ENCODE results near the gene HGS. TPM values are rescaled to one million over a fixed set of nuclear protein-coding genes. Genes with fewer than 3 reads are reported as not detected.

The HGS gene
- total and polyA plus RNA-seq, 2 donors (not counting 3 experiments of a cell fraction or from before 2014, with no cell fraction given), result 166 to 191 TPM

- Histone ChIP-seq H3K9me1 (replicated peaks; ENCODE audit: control insufficient read depth, extremely low read depth, insufficient read depth, low read length) (no peaks in the 10 kb centered on the region), H3K4me3 (replicated peaks in 1 of 3; ENCODE audit: insufficient read depth in 1 of 3, low read depth in 1 of 3, low read length in 3 of 3) (no peak overlapping the region), H3K27ac (ENCODE audit: insufficient read depth, low read depth, low read length) (no peak overlapping the region), H3K9me3 (replicated peaks; ENCODE audit: control insufficient read depth, insufficient read depth, low read length) (no peaks in the 10 kb centered on the region), H3K9ac (replicated peaks; ENCODE audit: extremely low read depth, insufficient read depth, low read length) (no peak overlapping the region), H3K27me3 (ENCODE audit: control insufficient read depth in 2 of 2, insufficient read depth in 2 of 2, low read length in 2 of 2) (no peaks in the 10 kb centered on the region), H3K4me2 (ENCODE audit: insufficient read depth, low read length) (no peak overlapping the region), H4K20me1 (replicated peaks; ENCODE audit: control insufficient read depth, extremely low read depth, insufficient read depth, low read length) (no peaks in the 10 kb centered on the region), H2AFZ (ENCODE audit: low read depth, low read length) (no peak overlapping the region), H3K4me1 (ENCODE audit: control insufficient read depth, extremely low read depth, insufficient read depth, low read length) (no peaks in the 10 kb centered on the region), H3K36me3 (ENCODE audit: control insufficient read depth in 2 of 2, extremely low read depth in 1 of 2, insufficient read depth in 2 of 2, low read length in 2 of 2) (peaks cover 21 to 71% of the 10 kb centered on the region in 2 experiments), H3K79me2 (ENCODE audit: control insufficient read depth, insufficient read depth, low read length) (peaks cover 27% of the 10 kb centered on the region)
- dilution Hi-C loops (cut with MboI; ENCODE audit: extremely low pct_ligation_motif_present, low sequenced_read_pairs), result no loop called here
- DNase-seq (ENCODE audit: low read depth, low spot score) (no peak), FAIRE-seq (no peak)
- ChIA-PET CTCF (no interaction called here), POLR2A (no interaction called here)
- BruUV-seq (replicated peaks), result no TSS peak
- intact Hi-C loops (cut with micrococcal nuclease), result no loop called here
- no peak for TF ChIP-seq FOS (IDR thresholded peaks at IDR 0.05; ENCODE audit: borderline replicate concordance, insufficient read depth, low read length)
- no peak for TF ChIP-seq JUN (IDR thresholded peaks at IDR 0.05; ENCODE audit: borderline replicate concordance, insufficient read depth, insufficient read length, low read depth)
- no peak for TF ChIP-seq EZH2 (IDR thresholded peaks at IDR 0.05; ENCODE audit: borderline replicate concordance, low read depth, low read length, severe bottlenecking)
- TF ChIP-seq MYC (IDR thresholded peaks at IDR 0.05; ENCODE audit: low read depth, low read length), result no peak
- TF ChIP-seq CTCF (IDR thresholded peaks at IDR 0.05; ENCODE audit: extremely low read depth in 1 of 2, insufficient read depth in 1 of 2, low read depth in 1 of 2, low read length in 2 of 2), result no peak
- no peak for TF ChIP-seq POLR2AphosphoS5 (IDR thresholded peaks at IDR 0.05; ENCODE audit: insufficient read depth, low read depth, low read length)
- no peak for TF ChIP-seq MAX (IDR thresholded peaks at IDR 0.05; ENCODE audit: insufficient read depth, insufficient read length)
- TF ChIP-seq POLR2A (IDR thresholded peaks at IDR 0.05; ENCODE audit: low read depth, low read length), result no peak
- TF ChIP-seq GATA2 (IDR thresholded peaks at IDR 0.05; ENCODE audit: insufficient read depth, insufficient read length, low read depth, low read length), result no peak
Observed at GRCh38 chr17:81695801-81696200, 12.0 kb downstream of the HGS start.

All from endothelial cell of umbilical vein (primary cell).